Measurements from ENCODE around the gene DCHS2.

Gene DCHS2

DNA sequence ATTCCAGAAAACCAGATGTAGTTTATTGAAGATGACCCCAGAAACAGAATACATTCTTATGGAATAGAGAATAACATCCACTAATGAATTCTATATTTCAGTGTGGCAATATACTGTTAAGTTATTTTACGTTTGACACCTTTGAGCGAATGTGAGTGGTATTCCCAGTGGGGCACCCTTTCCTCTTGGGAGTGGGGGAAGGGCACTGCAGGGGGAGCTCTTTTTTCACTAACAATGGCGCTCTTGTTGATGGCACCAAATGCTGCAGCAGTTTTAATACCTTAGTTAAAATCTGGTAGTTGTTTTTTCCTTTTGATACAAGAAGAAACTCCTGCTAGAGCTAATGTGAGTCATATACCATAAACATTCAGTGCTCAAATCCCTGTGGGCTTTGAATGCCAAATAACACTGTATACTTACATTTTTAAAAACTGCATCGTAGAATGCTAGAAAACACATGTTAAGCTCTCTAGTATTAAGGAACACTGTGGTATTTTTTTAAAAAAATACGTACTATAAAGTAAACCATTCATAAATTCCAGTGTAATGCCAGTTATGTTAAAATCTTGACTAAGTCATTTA lies 178.5 kb downstream of the DCHS2 start:
- in situ Hi-C loops (cut with HindIII; ENCODE audit: low pct_ligation_motif_present, low sequenced_read_pairs) = no loop called here
- Histone ChIP-seq H3K36me3 (replicated peaks) (no peaks in the 10 kb centered on the region), H3K27me3 (replicated peaks) (no peaks in the 10 kb centered on the region), H3K4me3 (ENCODE audit: low read depth, low read length) (no peak overlapping the region), H3K27ac (no peak overlapping the region)
- DNase-seq = no peak
- TF ChIP-seq, protein P1, sequence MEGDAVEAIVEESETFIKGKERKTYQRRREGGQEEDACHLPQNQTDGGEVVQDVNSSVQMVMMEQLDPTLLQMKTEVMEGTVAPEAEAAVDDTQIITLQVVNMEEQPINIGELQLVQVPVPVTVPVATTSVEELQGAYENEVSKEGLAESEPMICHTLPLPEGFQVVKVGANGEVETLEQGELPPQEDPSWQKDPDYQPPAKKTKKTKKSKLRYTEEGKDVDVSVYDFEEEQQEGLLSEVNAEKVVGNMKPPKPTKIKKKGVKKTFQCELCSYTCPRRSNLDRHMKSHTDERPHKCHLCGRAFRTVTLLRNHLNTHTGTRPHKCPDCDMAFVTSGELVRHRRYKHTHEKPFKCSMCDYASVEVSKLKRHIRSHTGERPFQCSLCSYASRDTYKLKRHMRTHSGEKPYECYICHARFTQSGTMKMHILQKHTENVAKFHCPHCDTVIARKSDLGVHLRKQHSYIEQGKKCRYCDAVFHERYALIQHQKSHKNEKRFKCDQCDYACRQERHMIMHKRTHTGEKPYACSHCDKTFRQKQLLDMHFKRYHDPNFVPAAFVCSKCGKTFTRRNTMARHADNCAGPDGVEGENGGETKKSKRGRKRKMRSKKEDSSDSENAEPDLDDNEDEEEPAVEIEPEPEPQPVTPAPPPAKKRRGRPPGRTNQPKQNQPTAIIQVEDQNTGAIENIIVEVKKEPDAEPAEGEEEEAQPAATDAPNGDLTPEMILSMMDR (IDR thresholded peaks at IDR 0.05; ENCODE audit: low read depth, low read length, missing control alignments) = no peak

DNA sequence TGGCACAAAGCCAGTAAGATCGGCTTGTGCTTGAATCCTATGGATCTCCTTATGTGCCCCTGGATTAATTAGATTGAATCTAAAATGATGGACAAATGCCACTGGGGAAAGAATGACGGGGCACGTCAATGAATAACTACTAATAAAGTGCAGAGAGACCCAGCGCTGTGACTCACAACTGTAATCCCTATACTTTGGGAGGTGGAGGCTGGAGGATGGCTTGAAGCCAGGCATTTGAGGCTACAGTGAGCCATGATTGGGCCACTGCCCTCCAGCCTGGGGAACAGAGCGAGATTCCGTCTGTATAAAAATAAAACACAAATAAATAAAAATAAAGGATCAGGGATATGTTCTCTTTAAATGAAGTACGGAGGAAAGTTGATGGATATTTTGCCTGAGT lies 179.4 kb downstream of the DCHS2 start:
- no peak for DNase-seq
- TF ChIP-seq, protein P1 (IDR thresholded peaks at IDR 0.05; ENCODE audit: low read depth, low read length, missing control alignments) = no peak
- no peak overlapping the region for H3K4me3 ChIP-seq (ENCODE audit: low read depth, low read length)
- H3K27me3 ChIP-seq (replicated peaks) = no peaks in the 10 kb centered on the region
- H3K27ac ChIP-seq = no peak overlapping the region
- in situ Hi-C loops (cut with HindIII; ENCODE audit: low pct_ligation_motif_present, low sequenced_read_pairs) = no loop called here
- no peaks in the 10 kb centered on the region for H3K36me3 ChIP-seq (replicated peaks)

DNA sequence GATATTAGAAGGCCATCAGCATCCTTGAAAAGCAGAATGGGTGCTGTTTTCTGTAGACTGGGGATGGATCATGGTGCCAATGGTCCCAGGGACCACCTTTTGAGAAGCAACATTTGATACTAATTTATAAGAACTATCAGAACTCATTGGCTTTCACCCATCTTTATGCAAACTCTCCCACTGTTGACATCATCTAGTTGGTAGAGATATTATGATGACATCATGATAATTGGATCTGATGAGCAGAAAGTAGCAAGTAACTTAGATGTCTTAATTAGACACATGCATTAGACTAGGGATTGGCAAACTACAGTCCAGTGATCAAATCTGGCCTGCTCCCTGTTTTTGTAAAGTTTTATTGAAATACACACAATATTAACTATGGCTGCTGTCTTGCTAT lies 181.0 kb downstream of the DCHS2 start:
- Histone ChIP-seq H3K27me3 (replicated peaks) (no peaks in the 10 kb centered on the region), H3K4me3 (ENCODE audit: low read depth, low read length) (no peak overlapping the region), H3K36me3 (replicated peaks) (no peaks in the 10 kb centered on the region), H3K27ac (no peak overlapping the region)
- in situ Hi-C loops (cut with HindIII; ENCODE audit: low pct_ligation_motif_present, low sequenced_read_pairs) = no loop called here
- DNase-seq = no peak
- TF ChIP-seq, protein P1 (IDR thresholded peaks at IDR 0.05; ENCODE audit: low read depth, low read length, missing control alignments) = no peak

DNA sequence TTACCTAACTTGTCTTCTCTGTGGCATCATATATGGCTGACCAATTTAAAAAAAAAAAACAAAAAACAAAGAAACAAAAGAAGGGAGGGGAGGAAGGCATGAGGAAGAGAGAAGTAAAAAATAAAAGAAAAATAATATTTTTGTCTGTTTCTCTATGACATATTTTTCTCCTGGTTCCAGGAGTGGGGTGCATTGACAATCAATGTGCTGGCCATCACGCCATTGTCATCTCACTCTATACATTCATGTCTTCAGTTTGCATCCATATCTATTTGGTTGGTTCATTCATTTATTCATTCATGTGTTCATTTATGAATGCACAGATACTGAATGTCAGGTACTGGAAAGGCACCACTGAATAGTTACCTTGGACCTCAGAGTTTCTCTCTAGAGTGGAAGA lies 183.4 kb downstream of the DCHS2 start:
- H3K36me3 ChIP-seq (replicated peaks) = no peaks in the 10 kb centered on the region
- TF ChIP-seq, protein P1 (IDR thresholded peaks at IDR 0.05; ENCODE audit: low read depth, low read length, missing control alignments) = no peak
- no peak overlapping the region for H3K4me3 ChIP-seq (ENCODE audit: low read depth, low read length)
- H3K27me3 ChIP-seq (replicated peaks) = no peaks in the 10 kb centered on the region
- no peak overlapping the region for H3K27ac ChIP-seq
- DNase-seq = no peak
- in situ Hi-C loops (cut with HindIII; ENCODE audit: low pct_ligation_motif_present, low sequenced_read_pairs) = no loop called here

DNA sequence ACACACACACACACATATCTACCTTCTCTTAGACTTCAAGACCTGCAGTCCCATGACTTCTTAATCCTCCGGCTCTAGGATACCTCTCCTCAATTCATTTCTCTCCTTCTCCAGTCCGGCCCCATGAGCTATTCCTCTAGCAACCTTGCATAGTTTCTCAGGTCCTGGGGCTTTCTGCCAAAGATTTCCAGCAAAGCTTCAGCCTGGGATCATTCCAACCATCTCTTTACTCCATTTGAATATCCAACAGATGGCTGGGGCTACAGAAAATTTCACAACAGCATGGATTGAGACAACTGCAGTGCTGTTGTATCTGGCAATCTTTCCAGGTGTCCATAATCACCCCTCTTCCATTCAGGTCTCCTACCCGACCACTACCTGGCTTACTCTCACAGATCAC lies 184.1 kb downstream of the DCHS2 start:
- in situ Hi-C loops (cut with HindIII; ENCODE audit: low pct_ligation_motif_present, low sequenced_read_pairs) = no loop called here
- no peak overlapping the region for H3K4me3 ChIP-seq (ENCODE audit: low read depth, low read length)
- DNase-seq = no peak
- no peaks in the 10 kb centered on the region for H3K36me3 ChIP-seq (replicated peaks)
- TF ChIP-seq, protein P1 (IDR thresholded peaks at IDR 0.05; ENCODE audit: low read depth, low read length, missing control alignments) = no peak
- no peak overlapping the region for H3K27ac ChIP-seq
- H3K27me3 ChIP-seq (replicated peaks) = no peaks in the 10 kb centered on the region

DNA sequence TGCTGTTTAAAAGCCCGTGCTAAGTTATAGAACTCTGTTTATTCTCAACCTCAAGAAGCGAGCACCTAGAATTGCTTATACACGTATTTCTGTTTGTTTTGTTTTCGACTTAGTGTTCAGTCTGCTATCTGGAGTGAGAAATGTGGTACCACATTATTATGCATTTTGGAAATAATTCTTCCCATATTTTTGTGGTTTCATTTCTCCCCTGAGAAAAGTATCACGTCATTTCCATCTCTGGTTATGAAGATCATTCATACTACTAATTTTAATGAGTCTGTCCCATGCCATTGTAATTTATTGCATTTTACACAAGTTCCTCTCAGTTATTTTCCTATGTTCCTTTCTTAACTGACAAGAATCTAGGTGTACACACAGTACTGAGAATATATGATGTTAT lies 186.0 kb downstream of the DCHS2 start:
- in situ Hi-C loops (cut with HindIII; ENCODE audit: low pct_ligation_motif_present, low sequenced_read_pairs) = no loop called here
- DNase-seq = no peak

More for the DNA sequence above, 186.0 kb downstream of the DCHS2 start:
- Histone ChIP-seq H3K4me3 (ENCODE audit: low read depth, low read length) (no peak overlapping the region), H3K36me3 (replicated peaks) (no peaks in the 10 kb centered on the region), H3K27me3 (replicated peaks) (no peaks in the 10 kb centered on the region), H3K27ac (no peak overlapping the region)
- TF ChIP-seq, protein P1 (IDR thresholded peaks at IDR 0.05; ENCODE audit: low read depth, low read length, missing control alignments) = no peak
